Measurements from ENCODE around the gene HOXC6. TPM values are rescaled to one million over a fixed set of nuclear protein-coding genes. Genes with fewer than 3 reads are reported as not detected.

The HOXC6 gene
- total RNA-seq, 1 experiment from 2014 or later = not detected

DNA sequence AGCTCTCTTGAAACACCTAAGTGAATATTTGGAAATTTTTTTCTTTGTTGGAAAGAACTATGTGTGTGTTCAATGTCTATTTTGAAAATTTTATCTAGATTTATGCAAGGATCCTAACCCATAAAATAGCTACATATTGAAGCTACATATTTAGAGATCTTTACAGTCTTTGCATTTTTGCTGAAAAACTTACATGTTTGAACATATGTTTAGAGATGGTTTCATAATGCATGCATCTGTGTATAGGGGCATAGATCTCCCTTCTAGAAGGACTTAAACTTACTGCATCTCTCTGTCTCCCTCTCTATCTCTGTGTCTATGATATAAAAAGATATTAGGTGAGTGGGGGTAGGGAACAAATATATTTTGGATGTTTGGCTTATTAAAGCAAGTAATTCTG, 17.2 kb downstream of the HOXC6 start:
- H3K36me3 Mint-ChIP-seq = no peaks in the 10 kb centered on the region
- no peaks in the 10 kb centered on the region for H3K9me3 Mint-ChIP-seq
- TF ChIP-seq CDX4 (CRISPR knock-in tag; IDR thresholded peaks at IDR 0.05; ENCODE audit: borderline replicate concordance) = no peak
- TF ChIP-seq, protein P1, sequence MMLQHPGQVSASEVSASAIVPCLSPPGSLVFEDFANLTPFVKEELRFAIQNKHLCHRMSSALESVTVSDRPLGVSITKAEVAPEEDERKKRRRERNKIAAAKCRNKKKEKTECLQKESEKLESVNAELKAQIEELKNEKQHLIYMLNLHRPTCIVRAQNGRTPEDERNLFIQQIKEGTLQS (CRISPR knock-in tag; conservative IDR thresholded peaks at IDR 0.05) = no peak
- TF ChIP-seq, protein P2, sequence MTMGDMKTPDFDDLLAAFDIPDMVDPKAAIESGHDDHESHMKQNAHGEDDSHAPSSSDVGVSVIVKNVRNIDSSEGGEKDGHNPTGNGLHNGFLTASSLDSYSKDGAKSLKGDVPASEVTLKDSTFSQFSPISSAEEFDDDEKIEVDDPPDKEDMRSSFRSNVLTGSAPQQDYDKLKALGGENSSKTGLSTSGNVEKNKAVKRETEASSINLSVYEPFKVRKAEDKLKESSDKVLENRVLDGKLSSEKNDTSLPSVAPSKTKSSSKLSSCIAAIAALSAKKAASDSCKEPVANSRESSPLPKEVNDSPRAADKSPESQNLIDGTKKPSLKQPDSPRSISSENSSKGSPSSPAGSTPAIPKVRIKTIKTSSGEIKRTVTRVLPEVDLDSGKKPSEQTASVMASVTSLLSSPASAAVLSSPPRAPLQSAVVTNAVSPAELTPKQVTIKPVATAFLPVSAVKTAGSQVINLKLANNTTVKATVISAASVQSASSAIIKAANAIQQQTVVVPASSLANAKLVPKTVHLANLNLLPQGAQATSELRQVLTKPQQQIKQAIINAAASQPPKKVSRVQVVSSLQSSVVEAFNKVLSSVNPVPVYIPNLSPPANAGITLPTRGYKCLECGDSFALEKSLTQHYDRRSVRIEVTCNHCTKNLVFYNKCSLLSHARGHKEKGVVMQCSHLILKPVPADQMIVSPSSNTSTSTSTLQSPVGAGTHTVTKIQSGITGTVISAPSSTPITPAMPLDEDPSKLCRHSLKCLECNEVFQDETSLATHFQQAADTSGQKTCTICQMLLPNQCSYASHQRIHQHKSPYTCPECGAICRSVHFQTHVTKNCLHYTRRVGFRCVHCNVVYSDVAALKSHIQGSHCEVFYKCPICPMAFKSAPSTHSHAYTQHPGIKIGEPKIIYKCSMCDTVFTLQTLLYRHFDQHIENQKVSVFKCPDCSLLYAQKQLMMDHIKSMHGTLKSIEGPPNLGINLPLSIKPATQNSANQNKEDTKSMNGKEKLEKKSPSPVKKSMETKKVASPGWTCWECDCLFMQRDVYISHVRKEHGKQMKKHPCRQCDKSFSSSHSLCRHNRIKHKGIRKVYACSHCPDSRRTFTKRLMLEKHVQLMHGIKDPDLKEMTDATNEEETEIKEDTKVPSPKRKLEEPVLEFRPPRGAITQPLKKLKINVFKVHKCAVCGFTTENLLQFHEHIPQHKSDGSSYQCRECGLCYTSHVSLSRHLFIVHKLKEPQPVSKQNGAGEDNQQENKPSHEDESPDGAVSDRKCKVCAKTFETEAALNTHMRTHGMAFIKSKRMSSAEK (CRISPR knock-in tag; IDR thresholded peaks at IDR 0.05; ENCODE audit: borderline replicate concordance) = no peak
- TF ChIP-seq ZNF423 (CRISPR knock-in tag; IDR thresholded peaks at IDR 0.05) = no peak
- TF ChIP-seq EMX1 (CRISPR knock-in tag; IDR thresholded peaks at IDR 0.05) = no peak
- no peak for TF ChIP-seq SP1 (CRISPR knock-in tag; conservative IDR thresholded peaks at IDR 0.05)
- no peak for TF ChIP-seq SOX15 (CRISPR knock-in tag; IDR thresholded peaks at IDR 0.05)
- no peak for TF ChIP-seq NR2C2 (CRISPR knock-in tag; IDR thresholded peaks at IDR 0.05)
- no peak for TF ChIP-seq CBFB (CRISPR knock-in tag; IDR thresholded peaks at IDR 0.05; ENCODE audit: low read depth)
- TF ChIP-seq IRF1 (CRISPR knock-in tag; IDR thresholded peaks at IDR 0.05) = no peak
- TF ChIP-seq SMAD3 (CRISPR knock-in tag; IDR thresholded peaks at IDR 0.05; ENCODE audit: borderline replicate concordance) = no peak
- no peak for TF ChIP-seq FOXP4 (CRISPR knock-in tag; IDR thresholded peaks at IDR 0.05)
- no peak for TF ChIP-seq GABPB1 (CRISPR knock-in tag; IDR thresholded peaks at IDR 0.05)
- no peak for TF ChIP-seq TEAD4 (CRISPR knock-in tag; IDR thresholded peaks at IDR 0.05)
- TF ChIP-seq RELA (CRISPR knock-in tag; IDR thresholded peaks at IDR 0.05; ENCODE audit: borderline replicate concordance) = no peak
- no peak for ATAC-seq
- ChIA-PET POLR2A (interaction anchor here (0.6 kb wide), 1 partner anchor 235 kb away, joined by 3 read pairs; the partner anchor contains the start of gene HNRNPA1), CTCF (interaction anchor here (1.6 to 2.9 kb wide), 2 partner anchors 13 to 146 kb away, joined by 4 to 12 read pairs; partner anchors contain the start of gene HOXC5)
- no peak overlapping the region for H3K27ac Mint-ChIP-seq
- peaks cover 100% of the 10 kb centered on the region for H3K27me3 Mint-ChIP-seq (ENCODE audit: low read depth)
- peaks cover 20% of the 10 kb centered on the region for H3K4me1 Mint-ChIP-seq
- DNase-seq (ENCODE audit: low spot score) = no peak
- H3K4me3 Mint-ChIP-seq = no peak overlapping the region

DNA sequence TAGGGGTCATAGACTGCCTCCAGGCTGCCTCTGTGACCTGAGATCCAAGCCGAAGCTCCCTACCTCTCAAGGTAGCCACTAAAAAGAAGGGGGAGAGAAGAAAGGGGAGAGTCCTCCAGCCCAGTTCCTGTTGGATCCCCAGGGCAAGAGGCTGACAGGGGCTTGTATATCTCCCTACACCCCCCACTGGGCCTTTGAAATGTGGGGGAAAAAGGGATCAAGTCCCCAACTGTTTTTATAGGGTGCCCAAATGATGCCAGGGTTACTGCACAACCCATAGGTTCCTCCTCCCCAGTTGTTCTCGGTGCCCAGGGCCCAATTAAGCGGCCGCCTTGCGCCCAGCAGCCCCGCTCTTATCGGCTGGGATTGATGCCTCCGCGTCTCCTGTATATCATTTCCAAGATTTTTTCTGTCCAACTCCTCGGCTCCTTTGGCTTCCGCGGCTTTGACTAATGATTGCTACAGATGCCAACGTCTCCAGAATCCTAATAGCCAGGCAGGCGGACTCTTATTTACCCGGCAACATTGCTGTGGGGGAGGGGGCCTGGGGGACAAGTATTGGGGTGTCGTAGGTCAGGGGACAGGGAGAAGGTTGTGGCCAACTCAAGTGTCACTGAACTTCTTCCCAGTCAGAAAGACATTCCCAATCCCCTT, 17.8 kb downstream of the HOXC6 start:
- DNase-seq (ENCODE audit: low spot score) (no peak), ATAC-seq (no peak)
- Mint-ChIP-seq H3K4me1 (peaks cover 23% of the 10 kb centered on the region), H3K4me3 (no peak overlapping the region), H3K27me3 (ENCODE audit: low read depth) (peaks cover 100% of the 10 kb centered on the region), H3K36me3 (no peaks in the 10 kb centered on the region), H3K27ac (no peak overlapping the region), H3K9me3 (no peaks in the 10 kb centered on the region)
- POLR2A ChIA-PET = interaction anchor here (0.5 to 0.6 kb wide), 2 partner anchors 80 to 234 kb away, joined by 3 to 4 read pairs; partner anchors contain the start of gene HNRNPA1
- CTCF ChIA-PET = interaction anchor here (1.6 to 2.9 kb wide), 2 partner anchors 13 to 146 kb away, joined by 4 to 12 read pairs; partner anchors contain the start of gene HOXC5
- no peak for TF ChIP-seq CREM (CRISPR knock-in tag; IDR thresholded peaks at IDR 0.05)
- no peak for TF ChIP-seq NR2C2 (CRISPR knock-in tag; IDR thresholded peaks at IDR 0.05)
- TF ChIP-seq HMGXB4 (CRISPR knock-in tag; IDR thresholded peaks at IDR 0.05) = no peak
- no peak for TF ChIP-seq GRHL2 (CRISPR knock-in tag; IDR thresholded peaks at IDR 0.05; ENCODE audit: insufficient replicate concordance, severe bottlenecking)
- TF ChIP-seq SMAD3 (CRISPR knock-in tag; IDR thresholded peaks at IDR 0.05; ENCODE audit: borderline replicate concordance) = no peak
- TF ChIP-seq USF1 (CRISPR knock-in tag; IDR thresholded peaks at IDR 0.05) = no peak
- TF ChIP-seq, protein P3, sequence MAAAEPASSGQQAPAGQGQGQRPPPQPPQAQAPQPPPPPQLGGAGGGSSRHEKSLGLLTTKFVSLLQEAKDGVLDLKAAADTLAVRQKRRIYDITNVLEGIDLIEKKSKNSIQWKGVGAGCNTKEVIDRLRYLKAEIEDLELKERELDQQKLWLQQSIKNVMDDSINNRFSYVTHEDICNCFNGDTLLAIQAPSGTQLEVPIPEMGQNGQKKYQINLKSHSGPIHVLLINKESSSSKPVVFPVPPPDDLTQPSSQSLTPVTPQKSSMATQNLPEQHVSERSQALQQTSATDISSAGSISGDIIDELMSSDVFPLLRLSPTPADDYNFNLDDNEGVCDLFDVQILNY (CRISPR knock-in tag; IDR thresholded peaks at IDR 0.05) = no peak
- no peak for TF ChIP-seq ZNF121 (CRISPR knock-in tag; IDR thresholded peaks at IDR 0.05)
- no peak for TF ChIP-seq CDX4 (CRISPR knock-in tag; IDR thresholded peaks at IDR 0.05; ENCODE audit: borderline replicate concordance)
- no peak for TF ChIP-seq ZBTB21 (CRISPR knock-in tag; IDR thresholded peaks at IDR 0.05; ENCODE audit: borderline replicate concordance)

All from WTC11 (cell line).